ENCODE results near the gene MAFG. TPM values are rescaled to one million over a fixed set of nuclear protein-coding genes. Genes with fewer than 3 reads are reported as not detected.
A peak's percentile ranks its signal among the peaks of the same experiment; 100 is the strongest.

The MAFG gene
- total and polyA plus RNA-seq, 2 donors (not counting 3 experiments of a cell fraction or from before 2014, with no cell fraction given): 27.6 to 35.0 TPM

GRCh38 chr17:81890447-81891302, 36.9 kb downstream of the MAFG start:
- intact Hi-C loops (cut with micrococcal nuclease): loop anchor here (1.0 to 2.0 kb wide), 3 partner anchors 20 to 30 kb away; partner anchors contain the start of genes ARHGDIA, P4HB and PCYT2
- H3K36me3 ChIP-seq (ENCODE audit: control insufficient read depth in 2 of 2, extremely low read depth in 1 of 2, insufficient read depth in 2 of 2, low read length in 2 of 2): peaks cover 29 to 37% of the 10 kb centered on the region in 2 experiments

More at GRCh38 chr17:81890447-81891302, 36.9 kb downstream of the MAFG start:
- peak; percentile 34 for DNase-seq (ENCODE audit: low read depth, low spot score)
- H2AFZ ChIP-seq (ENCODE audit: low read depth, low read length): no peak overlapping the region
- peak overlapping the region; percentile 84 for H3K4me2 ChIP-seq (ENCODE audit: insufficient read depth, low read length)
- peak overlapping the region; percentile 84 for H3K9ac ChIP-seq (replicated peaks; ENCODE audit: extremely low read depth, insufficient read depth, low read length)
- ChIA-PET POLR2A (no interaction called here), CTCF (interaction anchor here (2.5 kb wide), 1 partner anchor 21 kb away, joined by 10 read pairs; the partner anchor contains the start of gene ARHGDIA)
- peaks cover 13% of the 10 kb centered on the region for H3K4me1 ChIP-seq (ENCODE audit: control insufficient read depth, extremely low read depth, insufficient read depth, low read length)
- TF ChIP-seq MYC (IDR thresholded peaks at IDR 0.05; ENCODE audit: low read depth, low read length) (no peak), FOS (IDR thresholded peaks at IDR 0.05; ENCODE audit: borderline replicate concordance, insufficient read depth, low read length) (no peak), JUN (IDR thresholded peaks at IDR 0.05; ENCODE audit: borderline replicate concordance, insufficient read depth, insufficient read length, low read depth) (no peak), EZH2 (IDR thresholded peaks at IDR 0.05; ENCODE audit: borderline replicate concordance, low read depth, low read length, severe bottlenecking) (no peak), POLR2AphosphoS5 (IDR thresholded peaks at IDR 0.05; ENCODE audit: insufficient read depth, low read depth, low read length) (no peak), POLR2A (IDR thresholded peaks at IDR 0.05; ENCODE audit: low read depth, low read length) (no peak), GATA2 (IDR thresholded peaks at IDR 0.05; ENCODE audit: insufficient read depth, insufficient read length, low read depth, low read length) (no peak)
- TF ChIP-seq, protein P1, sequence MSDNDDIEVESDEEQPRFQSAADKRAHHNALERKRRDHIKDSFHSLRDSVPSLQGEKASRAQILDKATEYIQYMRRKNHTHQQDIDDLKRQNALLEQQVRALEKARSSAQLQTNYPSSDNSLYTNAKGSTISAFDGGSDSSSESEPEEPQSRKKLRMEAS (IDR thresholded peaks at IDR 0.05; ENCODE audit: insufficient read depth, insufficient read length): no peak
- TF ChIP-seq, protein P2, sequence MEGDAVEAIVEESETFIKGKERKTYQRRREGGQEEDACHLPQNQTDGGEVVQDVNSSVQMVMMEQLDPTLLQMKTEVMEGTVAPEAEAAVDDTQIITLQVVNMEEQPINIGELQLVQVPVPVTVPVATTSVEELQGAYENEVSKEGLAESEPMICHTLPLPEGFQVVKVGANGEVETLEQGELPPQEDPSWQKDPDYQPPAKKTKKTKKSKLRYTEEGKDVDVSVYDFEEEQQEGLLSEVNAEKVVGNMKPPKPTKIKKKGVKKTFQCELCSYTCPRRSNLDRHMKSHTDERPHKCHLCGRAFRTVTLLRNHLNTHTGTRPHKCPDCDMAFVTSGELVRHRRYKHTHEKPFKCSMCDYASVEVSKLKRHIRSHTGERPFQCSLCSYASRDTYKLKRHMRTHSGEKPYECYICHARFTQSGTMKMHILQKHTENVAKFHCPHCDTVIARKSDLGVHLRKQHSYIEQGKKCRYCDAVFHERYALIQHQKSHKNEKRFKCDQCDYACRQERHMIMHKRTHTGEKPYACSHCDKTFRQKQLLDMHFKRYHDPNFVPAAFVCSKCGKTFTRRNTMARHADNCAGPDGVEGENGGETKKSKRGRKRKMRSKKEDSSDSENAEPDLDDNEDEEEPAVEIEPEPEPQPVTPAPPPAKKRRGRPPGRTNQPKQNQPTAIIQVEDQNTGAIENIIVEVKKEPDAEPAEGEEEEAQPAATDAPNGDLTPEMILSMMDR (IDR thresholded peaks at IDR 0.05; ENCODE audit: extremely low read depth in 1 of 2, insufficient read depth in 1 of 2, low read depth in 1 of 2, low read length in 2 of 2): no peak
- no peaks in the 10 kb centered on the region for H3K9me3 ChIP-seq (replicated peaks; ENCODE audit: control insufficient read depth, insufficient read depth, low read length)
- dilution Hi-C loops (cut with MboI; ENCODE audit: extremely low pct_ligation_motif_present, low sequenced_read_pairs): no loop called here
- H3K4me3 ChIP-seq (replicated peaks in 1 of 3; ENCODE audit: insufficient read depth in 1 of 3, low read depth in 1 of 3, low read length in 3 of 3): peak overlapping the region; percentile 76 to 96 (median 77)
- H3K9me1 ChIP-seq (replicated peaks; ENCODE audit: control insufficient read depth, extremely low read depth, insufficient read depth, low read length): no peaks in the 10 kb centered on the region
- no peak for FAIRE-seq
- no TSS peak for BruUV-seq (replicated peaks)
- no peaks in the 10 kb centered on the region for H3K27me3 ChIP-seq (ENCODE audit: control insufficient read depth in 2 of 2, insufficient read depth in 2 of 2, low read length in 2 of 2)
- H3K27ac ChIP-seq (ENCODE audit: insufficient read depth, low read depth, low read length): peak overlapping the region; percentile 73
- H3K79me2 ChIP-seq (ENCODE audit: control insufficient read depth, insufficient read depth, low read length): peaks cover 55% of the 10 kb centered on the region
- H4K20me1 ChIP-seq (replicated peaks; ENCODE audit: control insufficient read depth, extremely low read depth, insufficient read depth, low read length): no peaks in the 10 kb centered on the region

Data from endothelial cell of umbilical vein (primary cell).